ENCODE measurements around the gene DIP2C.
"Not testable (repeated sequence)": the region's sequence is repeated elsewhere in the genome, so short reads cannot be mapped to it uniquely, and the experiment has no call there.

DIP2C gene

DNA sequence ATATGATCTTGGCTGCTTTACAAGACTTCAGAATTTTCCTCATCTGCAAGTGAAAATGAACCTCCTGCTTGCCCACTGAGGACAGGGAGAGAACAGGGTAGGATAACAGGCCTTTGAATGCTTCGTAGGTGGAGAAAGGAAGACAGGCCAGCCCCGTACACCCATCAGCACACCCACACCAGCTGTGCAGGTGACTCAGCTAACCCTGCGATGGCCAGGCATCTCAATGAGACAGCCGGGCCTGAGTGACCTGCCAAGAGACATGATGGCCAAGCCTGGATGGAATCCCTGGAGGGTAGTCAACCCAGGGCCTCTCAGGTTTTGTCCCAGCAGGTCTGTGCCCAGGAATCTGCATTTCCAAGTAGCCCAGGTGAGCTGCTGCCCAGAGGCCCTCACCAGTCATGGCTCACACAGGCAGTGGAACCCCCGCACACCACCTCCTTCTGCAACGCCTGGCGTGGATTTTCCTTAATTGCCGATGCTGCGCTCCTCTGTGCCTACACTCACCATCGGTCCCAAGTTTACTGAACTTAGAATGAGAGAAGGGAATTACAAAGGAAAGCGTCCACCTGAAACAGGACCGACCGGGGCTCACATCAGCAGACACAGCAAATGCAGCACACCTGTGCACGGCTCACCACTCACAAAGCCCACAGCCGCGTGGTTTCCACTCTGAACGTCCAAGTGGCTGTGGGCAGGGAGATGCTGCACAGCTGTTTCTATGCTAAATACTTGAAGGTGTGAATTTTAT lies 163.7 kb downstream of the DIP2C start:
- in situ Hi-C loops (cut with MboI; ENCODE audit: low sequenced_read_pairs): no loop called here

DNA sequence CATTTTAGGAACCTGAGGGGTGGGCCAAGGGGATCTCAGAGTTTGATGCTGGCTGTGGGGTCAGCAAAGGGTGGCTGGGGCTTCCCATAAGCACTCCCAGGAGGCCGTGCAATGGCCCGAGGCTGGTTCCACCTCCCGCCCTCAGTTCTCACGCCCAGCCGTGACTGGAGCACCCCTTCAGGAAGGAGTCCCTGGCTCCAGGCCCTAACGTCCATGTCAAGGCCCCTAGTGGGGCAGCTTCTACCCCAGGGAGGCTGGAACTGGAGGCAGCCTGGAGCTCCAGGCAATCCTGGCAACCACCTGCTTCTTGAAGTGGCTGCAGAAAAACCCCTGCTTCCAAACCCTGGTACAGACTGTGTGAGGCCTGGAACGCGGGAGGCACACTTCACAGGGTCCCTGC lies 165.5 kb downstream of the DIP2C start:
- in situ Hi-C loops (cut with MboI; ENCODE audit: low sequenced_read_pairs): no loop called here

DNA sequence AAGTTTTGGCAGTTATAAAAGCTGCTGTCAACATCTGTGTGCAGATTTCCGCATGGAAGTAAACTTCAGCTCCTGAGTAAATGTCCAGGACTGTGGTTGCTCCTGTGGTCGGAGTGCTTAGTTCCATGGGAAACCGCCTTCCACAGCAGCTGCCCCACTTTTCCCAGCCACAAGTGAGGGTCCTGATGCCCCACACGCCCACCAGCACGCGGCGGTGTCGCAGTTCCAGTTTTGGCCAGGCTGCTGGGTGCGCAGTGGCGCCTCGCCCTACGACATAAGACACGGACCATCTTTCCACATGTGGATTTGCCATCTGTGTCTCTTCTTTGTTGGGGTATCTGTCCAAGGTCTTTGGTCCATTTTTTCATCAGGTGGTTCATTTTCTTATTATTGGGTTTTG lies 167.1 kb downstream of the DIP2C start:
- in situ Hi-C loops (cut with MboI; ENCODE audit: low sequenced_read_pairs): no loop called here

DNA sequence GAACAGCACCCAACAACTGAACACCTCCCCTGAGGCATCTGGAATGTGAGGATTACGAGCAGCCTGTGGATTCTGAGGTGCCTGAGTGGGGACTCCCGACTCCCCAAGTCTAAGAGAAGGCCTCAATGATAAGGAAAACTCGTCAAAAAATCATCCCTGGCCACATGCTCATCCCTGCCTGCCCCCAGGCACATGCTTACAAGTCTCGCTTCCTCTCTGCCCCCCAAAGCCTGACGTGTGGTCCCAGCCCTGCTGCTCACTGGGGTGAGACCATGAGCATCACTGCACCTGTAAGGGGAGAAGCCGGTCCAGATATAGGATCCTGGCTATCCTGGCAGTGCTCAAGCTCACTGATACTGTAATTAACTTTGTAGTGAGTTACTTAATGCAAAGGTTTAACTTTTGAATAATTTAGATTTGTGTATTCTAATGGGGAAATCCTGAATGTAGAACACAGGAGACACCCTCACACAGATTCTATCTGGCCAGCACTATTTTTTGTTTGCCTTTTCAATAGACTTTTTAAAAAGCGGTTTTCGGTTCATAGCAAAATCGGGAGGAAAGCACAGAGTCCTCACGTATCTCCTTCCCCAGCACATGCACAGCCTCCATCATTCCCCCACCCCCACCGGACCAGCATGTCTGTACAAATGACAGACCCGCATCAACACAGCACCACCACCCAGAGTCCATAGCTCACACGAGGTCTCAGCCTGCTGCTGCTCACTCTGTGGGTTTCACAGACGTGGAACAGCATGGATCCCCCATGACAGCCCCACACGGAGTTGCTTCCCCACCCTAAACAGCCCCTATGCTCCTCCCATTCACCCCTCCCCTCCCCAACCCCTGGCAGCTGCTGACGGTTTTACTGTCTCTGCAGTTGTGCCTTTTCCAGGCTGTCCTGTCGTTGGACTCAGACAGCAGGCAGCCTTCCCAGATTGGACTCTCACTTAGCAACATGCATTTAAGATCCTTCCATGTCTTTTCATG lies 167.9 kb downstream of the DIP2C start:
- in situ Hi-C loops (cut with MboI; ENCODE audit: low sequenced_read_pairs): no loop called here

DNA sequence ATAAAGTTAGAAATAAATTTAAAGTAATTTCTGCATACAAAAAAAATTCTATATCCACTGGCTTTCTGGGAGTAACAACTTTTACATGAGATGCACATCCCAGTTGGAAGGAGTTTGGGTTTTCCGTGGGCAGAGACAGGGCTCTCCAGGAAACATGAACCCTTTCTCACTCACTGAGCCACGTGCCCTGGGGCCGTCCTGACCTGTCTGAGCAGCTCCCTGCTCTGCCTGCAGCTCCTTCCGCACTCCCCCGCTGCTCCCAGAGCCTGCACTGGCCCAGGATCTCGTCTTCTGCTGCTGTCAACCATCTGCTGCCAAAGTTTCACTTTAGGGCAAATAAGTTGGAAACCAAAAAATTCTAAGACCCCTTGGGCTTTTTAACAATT lies 169.1 kb downstream of the DIP2C start:
- in situ Hi-C loops (cut with MboI; ENCODE audit: low sequenced_read_pairs): no loop called here

DNA sequence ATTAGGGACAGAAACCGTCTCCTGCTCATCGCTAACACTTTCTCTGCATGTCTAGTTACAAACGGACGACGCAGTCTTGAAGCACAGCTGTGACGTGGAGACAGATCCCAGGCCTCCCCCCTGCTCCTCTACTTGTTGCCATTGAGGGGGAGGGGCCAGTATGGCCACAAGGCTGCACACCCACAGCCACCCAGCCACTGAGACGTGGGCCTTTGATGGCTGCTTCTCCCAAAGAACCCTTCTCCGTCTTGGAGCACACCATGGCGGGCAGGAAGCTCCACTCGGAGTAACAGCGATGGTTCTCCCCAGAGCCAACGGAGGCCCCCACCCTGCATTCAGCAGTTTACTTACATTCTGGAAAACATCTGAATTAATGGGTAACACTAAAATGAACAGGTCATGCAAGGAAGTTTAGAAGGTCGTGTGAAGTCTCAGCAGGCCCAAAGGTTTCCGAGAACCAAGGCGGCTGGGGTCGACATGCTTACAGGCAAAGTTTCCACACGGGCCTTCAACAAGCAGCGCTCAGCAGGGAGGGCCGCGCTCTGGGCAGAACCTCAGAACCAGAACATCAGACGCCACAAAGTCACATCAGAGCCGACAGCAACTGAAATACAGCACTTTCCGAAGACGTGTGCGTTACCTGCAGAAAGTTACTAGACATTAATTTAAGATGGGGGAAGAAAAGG lies 169.6 kb downstream of the DIP2C start:
- in situ Hi-C loops (cut with MboI; ENCODE audit: low sequenced_read_pairs): no loop called here

DNA sequence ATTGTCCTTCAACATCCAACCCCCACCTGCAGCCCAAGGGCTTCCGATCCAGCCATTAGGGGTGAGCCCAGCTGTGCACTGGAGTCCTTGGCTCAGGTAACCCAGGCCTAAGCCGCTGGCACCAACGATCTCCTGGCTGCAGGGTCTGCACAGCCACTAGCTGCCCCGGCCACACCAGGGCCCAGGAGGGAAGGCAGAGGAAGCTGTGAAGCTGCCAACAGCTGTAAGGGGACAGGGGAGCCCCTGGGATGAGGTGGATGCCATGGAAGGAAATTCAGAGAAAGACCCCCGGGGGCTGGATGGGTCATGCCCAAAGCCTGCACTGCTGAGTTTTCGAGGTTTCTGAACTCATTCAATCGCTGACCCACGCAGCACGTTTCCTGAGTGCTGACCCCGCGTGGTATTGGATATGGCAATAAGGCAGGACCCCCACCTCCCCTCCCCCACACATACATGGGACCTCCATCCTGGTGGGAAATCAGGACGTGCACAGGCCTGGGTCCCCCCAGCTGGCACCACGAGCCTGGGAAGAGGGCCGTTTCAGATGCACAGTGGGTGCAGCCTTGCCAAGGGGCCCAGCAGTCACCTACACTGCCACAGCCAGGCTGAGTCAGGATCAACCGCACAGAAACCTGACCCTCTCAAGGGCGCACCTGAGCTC lies 170.3 kb downstream of the DIP2C start:
- in situ Hi-C loops (cut with MboI; ENCODE audit: low sequenced_read_pairs): no loop called here

DNA sequence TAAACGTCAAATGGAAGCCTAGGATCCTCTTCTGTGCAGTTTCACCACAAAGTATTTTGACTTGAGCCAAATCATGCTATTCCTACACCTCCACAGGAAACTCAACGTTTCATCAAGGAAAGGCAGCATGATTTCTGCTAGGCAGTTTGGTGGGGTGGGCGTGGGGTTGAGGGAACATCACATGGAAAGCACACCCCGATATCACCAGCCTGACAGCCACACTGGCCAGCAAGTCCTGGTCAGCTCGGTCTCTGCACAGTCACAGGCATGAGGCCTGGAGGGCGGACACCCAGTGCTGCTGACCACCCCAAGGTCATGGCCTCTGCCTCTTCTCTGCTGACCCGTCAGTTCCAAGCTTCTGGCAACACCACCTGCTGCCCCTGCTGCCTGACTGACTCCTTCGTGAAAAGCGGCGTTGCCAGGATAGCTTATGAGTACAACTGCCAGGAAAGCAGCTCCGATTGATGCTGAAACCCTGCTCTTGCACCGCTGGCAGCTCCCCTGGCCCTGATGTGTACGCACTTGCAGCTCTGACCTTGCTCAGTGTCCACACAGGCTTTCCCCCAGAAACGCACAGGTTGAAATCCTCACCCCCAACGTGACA lies 171.5 kb downstream of the DIP2C start:
- in situ Hi-C loops (cut with MboI; ENCODE audit: low sequenced_read_pairs): no loop called here

DNA sequence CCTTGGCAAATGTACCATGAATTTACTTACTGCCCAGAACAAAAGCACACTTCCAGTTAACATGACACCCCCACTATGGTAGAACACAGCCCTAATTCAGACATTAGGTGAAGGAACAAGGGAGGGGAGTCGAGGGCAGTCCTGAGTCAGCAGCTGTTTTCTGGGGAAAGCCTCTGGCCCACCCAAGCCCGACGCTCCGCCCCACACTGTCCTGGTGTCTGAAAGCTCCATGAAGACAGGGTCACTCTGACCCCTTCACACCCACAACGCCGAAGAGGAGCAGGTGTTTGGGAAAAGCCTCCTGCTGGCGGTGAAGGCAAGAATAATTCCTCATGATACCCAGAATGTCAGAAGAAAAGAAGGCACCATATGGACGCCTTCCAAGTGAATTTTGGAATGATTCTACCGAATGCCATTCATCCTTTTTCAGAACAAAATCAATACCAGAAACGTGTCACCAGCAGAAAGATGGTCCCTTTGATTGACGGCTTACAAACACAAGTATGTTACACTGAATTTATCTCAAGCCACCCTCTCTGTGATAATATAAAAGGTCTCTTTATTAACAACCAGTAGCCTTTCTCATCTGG lies 172.1 kb downstream of the DIP2C start:
- in situ Hi-C loops (cut with MboI; ENCODE audit: low sequenced_read_pairs): no loop called here

DNA sequence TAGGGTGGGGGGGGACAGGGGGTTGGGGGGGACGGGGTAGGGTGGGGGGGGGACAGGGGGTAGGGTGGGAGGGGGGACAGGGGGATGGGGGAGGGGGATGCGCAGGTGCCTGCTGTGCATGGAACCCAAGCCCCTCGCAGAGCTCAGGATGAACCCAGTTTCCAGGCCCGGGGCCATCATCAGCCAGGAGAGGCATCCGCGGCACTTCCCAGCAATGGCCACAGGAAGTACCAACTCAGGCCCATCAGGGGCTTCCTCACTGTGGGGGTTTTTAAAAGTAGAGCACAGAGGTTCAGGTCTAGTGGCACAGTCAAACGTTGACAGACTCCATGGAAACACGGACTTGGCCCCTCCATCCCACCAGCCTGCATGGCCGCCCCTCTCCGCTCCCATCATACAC lies 172.7 kb downstream of the DIP2C start:
- in situ Hi-C loops (cut with MboI; ENCODE audit: low sequenced_read_pairs): no loop called here

DNA sequence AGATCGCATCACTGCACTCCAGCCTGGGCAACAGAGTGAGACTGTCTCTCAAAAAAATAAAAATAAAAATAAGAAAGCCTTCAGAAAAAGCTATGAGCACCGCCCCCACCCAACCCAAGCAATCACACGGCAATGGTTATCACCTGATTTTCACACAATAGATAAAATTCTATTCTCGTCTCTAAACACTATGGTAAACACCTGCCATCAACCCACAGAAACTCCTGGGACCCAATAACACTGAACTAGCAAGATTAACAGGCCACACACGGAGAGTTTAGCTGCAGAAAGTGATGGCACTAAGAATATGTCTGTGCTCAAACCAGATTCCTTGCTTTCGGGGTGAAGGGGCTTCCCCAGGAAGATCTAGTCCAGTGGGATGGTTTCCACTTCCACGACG lies 173.8 kb downstream of the DIP2C start:
- in situ Hi-C loops (cut with MboI; ENCODE audit: low sequenced_read_pairs): no loop called here

DNA sequence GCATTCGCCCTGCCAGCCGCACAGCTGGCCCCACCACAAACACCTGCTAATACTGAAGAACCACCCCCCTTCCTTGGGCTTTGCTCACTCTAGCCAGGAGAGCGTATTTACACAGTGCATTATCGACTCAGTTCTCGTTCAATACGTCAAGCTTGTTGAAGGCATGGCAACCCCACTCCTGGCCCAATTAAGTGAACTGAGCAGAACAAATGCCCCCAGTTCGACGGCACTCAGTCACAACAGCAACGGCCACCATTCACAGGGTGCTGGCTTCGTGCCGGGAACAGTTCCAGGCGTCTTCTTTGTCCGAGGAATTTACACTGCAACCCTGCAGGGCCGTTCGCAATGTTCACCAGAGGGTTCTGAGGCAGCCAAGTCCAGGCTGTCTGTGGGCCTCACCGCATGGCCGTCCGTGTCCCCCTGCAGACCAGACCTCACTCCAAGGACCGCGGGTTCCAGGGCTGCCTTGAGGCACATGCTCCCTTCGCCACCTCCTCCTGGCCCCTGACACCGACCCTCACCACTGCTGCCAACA lies 175.3 kb downstream of the DIP2C start:
- in situ Hi-C loops (cut with MboI; ENCODE audit: low sequenced_read_pairs): no loop called here

DNA sequence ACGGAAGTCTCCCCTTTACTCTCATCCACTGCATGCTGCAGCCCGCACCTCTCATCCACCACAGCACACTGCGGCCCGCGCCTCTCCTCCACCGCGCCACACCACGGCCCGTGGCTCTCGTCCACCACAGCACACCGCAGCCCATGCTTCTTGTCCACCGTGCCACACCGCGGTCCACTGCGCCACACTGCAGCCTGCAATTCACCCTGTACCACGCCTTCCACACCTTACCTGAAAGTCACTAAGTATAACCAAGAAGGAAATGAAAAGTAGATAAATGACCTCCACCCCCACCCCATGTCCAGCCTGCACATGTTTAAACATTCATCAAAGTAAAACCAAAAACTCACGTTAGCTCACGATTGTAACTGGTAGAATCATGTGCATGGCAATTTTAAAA lies 176.1 kb downstream of the DIP2C start:
- in situ Hi-C loops (cut with MboI; ENCODE audit: low sequenced_read_pairs): no loop called here

DNA sequence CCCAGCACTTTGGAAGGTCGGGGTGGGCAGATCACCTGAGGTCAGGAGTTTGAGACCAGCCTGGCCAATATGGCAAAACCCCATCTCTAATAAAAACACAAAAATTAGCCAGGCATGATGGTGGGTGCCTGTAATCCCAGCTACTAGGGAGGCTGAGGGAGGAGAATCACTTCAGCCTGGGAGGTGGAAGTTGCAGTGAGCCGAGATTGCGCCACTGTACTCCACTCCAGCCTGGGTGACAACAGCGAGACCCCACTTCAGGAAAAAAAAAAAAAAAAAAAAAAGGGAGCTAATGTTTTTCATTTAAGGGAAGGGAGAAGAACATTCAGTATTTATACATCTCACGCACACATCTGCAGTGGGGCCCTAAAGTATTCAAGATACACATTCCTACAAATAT lies 176.8 kb downstream of the DIP2C start:
- in situ Hi-C loops (cut with MboI; ENCODE audit: low sequenced_read_pairs): not testable (repeated sequence)

DNA sequence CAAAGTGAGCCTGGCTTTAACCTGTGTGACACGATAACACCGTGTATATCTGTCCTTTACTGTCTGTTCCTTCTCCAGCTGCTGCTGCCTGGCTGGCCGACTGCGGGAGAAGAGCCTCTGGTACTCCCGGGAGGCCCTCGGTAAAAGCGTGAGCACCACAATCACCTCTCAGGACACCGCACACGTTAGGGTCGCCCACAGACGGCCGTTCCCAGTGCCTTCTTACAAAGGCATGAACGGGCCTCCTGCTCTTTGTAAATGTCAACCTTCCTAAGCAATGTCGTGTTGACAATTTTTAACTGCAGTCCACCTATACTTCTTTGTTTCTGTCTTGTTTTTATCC lies 177.6 kb downstream of the DIP2C start:
- in situ Hi-C loops (cut with MboI; ENCODE audit: low sequenced_read_pairs): no loop called here

DNA sequence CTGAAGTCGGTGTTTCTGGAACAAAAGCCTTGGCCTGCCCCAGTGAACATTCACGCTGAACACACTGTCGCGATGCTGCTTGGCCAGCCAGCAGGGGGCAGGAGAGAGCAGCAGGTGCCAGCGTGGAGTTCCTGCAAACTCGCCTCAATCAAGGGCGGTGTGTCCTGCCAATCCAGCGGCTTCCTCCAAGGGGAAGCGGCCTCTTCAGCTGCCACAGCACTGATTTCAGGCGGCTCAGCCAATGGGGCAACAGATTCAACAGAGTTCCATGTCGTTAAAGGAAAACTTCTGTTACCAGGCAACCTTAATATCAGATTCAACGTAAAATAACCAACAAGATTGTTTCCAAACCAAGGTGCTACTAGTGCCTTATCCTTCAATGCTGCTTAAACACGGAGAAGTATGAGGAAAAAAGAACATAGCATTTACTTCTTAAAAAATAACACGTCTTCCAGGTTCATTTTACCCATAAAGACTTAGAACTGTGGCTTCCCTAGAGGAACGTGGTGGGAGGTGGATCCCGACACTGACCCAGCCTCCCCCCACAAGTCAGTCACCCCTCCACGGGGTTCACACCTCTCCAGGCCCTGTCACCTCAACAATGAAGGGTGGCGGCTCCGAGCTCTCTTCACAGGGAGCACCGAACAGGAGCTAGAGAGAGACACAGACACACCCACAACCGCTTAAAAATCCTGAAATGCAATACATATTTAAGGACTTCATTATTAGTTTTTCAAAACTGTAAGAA lies 178.2 kb downstream of the DIP2C start:
- in situ Hi-C loops (cut with MboI; ENCODE audit: low sequenced_read_pairs): no loop called here

DNA sequence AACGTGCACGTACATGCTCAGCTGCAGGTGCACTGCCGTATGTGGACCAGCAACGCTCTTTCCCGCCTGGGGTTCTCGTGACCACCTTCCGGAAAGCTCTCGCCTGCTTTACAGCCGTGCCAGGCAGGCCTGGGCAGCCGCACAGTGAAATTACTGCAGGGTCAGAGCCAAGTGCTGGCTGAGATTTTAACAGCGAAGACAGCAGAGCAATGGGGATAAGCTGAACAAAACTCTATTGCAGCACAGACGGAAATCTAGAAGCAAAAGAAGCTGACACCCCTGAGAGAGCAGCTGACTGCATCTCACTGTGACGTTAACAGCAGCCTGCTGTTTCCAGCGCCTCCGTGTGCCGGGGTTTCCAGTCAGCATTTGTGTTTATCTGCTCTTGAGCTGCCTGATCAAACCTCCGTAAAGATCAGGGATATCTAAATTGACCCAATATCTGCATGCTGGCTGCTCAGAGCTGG lies 179.0 kb downstream of the DIP2C start:
- in situ Hi-C loops (cut with MboI; ENCODE audit: low sequenced_read_pairs): no loop called here

DNA sequence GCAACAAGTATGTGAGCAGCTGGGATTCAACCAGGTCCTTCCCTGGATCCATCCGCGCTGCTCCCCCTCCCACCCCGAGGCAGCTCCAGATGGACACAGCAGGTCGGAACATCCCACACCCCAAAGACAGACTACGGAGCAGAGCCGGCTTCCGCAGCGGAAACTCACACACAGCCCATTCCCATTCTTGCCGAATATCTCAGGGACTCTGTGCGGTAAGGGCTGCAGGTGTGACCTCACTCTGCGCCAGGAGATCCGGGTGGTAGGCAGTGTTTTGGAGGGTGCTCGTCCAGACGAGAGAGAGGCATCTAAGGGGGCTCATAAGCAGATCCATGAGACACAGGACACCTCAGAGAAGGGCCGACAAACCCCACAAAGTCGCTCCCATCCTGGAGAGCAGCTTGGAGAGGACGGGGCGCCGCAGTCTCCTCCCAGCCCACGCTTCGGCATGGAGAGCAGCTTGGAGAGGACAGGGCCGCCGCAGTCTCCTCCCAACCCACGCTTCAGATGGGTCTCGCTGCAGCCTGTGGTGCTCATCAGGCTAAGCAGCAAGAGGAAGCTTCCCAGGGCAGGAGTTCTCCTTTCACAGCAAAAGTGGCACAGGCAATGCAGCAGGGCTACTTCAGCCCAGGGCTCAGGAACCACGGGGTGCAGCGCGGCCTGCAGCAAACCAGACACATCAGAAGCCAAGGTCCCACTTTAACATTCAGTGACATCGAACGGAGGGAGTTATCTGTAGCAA lies 179.9 kb downstream of the DIP2C start:
- in situ Hi-C loops (cut with MboI; ENCODE audit: low sequenced_read_pairs): no loop called here

DNA sequence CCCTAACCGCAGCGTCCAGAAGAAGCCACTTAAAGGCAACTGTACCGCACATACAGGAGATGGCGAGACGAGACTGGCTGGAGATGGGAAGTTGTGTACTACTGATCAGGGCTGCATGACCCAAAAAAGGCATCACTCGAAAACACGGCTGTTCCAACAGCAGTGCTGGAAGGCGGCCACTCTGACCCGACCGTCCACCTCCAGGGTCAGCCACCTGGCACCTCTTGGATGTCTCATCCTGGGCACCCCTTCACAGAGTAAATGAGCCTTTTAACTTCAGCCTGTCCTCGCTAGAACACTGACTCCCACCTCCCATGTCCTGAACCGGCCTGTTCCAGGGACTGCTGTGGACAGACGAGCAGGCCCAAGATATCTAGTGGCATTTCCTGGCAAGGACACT lies 180.7 kb downstream of the DIP2C start:
- in situ Hi-C loops (cut with MboI; ENCODE audit: low sequenced_read_pairs): no loop called here
